ENCODE results near the gene ATP5PO. TPM values are rescaled to one million over a fixed set of nuclear protein-coding genes. Genes with fewer than 3 reads are reported as not detected.

The ATP5PO gene
- total RNA-seq, 1 experiment from 2014 or later = 232 TPM

DNA sequence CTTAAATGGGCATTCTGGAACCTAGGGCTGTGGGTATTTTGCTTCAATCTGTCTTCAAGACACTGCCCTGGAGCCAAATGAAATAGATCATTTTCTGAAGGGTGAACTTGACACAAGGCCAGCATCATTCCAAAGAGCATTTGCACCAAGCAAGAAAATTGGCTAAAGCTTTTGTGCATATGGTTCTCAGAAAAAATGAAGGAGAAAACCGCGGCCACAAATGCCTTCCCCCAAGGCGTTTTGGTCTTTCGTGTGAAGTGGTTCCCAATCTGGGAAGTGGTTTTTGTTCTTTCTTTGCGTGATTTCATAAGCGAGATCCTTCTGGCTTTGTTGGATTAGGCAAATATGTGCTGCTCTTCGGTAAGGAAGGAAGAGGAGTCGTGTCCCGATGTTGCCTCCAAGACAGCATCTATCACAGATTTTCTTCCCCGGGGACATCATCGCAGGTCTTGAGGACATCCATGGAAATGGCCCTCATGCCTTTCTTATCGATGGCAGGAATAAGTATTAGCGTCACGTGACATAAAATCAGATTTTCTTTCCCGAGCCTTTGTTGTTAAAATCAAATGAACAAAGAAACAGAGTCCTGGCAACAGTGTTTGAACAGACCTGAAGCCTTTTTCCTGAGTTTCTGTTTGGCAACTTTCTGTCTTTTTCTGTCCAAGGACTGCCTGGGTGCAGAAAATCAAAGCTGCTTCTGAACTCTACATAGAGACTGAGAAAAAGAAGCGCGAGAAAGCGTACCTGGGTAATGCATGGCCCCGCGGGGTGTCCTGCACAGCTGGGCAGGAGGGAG, 31.0 kb downstream of the ATP5PO start:
- Mint-ChIP-seq H3K4me3 (ENCODE audit: unreplicated experiment) (no peak overlapping the region), H3K27ac (ENCODE audit: unreplicated experiment) (no peak overlapping the region), H3K27me3 (ENCODE audit: insufficient read depth, unreplicated experiment) (no peaks in the 10 kb centered on the region), H3K4me1 (ENCODE audit: low read depth, unreplicated experiment) (no peaks in the 10 kb centered on the region), H3K9me3 (ENCODE audit: unreplicated experiment) (no peaks in the 10 kb centered on the region), H3K36me3 (ENCODE audit: insufficient read depth, unreplicated experiment) (no peaks in the 10 kb centered on the region)
- Histone ChIP-seq H3K4me3 (ENCODE audit: low read depth, low read length) (no peak overlapping the region), H3K9me3 (no peaks in the 10 kb centered on the region), H3K27me3 (replicated peaks; ENCODE audit: control insufficient read depth, insufficient read depth, low read length) (no peaks in the 10 kb centered on the region), H3K4me1 (no peaks in the 10 kb centered on the region), H3K36me3 (ENCODE audit: control insufficient read depth, insufficient read depth, low read length) (no peaks in the 10 kb centered on the region)
- ChIA-PET CTCF (no interaction called here), POLR2A (no interaction called here)
- intact Hi-C loops (cut with micrococcal nuclease; ENCODE audit: unreplicated experiment) = no loop called here
- no peak for DNase-seq
- TF ChIP-seq, protein P1, sequence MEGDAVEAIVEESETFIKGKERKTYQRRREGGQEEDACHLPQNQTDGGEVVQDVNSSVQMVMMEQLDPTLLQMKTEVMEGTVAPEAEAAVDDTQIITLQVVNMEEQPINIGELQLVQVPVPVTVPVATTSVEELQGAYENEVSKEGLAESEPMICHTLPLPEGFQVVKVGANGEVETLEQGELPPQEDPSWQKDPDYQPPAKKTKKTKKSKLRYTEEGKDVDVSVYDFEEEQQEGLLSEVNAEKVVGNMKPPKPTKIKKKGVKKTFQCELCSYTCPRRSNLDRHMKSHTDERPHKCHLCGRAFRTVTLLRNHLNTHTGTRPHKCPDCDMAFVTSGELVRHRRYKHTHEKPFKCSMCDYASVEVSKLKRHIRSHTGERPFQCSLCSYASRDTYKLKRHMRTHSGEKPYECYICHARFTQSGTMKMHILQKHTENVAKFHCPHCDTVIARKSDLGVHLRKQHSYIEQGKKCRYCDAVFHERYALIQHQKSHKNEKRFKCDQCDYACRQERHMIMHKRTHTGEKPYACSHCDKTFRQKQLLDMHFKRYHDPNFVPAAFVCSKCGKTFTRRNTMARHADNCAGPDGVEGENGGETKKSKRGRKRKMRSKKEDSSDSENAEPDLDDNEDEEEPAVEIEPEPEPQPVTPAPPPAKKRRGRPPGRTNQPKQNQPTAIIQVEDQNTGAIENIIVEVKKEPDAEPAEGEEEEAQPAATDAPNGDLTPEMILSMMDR (IDR thresholded peaks at IDR 0.05; ENCODE audit: insufficient read depth in 1 of 2, low read depth in 1 of 2, low read length in 1 of 2, severe bottlenecking in 1 of 2, unreplicated experiment in 1 of 2) = no peak
- no TSS peak for BruUV-seq (replicated peaks)

DNA sequence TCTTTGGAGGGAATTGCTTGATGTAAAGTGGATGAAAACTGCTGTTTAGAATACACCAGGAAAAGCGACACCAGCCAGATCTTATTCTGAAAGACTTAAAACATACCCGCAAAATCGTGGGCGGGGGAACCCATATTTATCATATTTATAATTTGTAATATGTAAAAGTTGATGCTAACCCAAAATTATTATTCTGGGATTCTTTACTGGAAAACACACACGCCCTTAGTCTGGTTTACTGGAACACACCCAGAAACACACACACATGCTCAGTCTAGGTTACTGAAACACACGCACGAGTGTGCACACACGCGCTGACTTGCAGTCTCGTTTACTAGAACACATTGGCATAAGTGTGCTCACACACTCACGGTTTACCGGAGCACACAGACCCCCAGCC, 32.5 kb downstream of the ATP5PO start:
- BruUV-seq (replicated peaks) = no TSS peak
- H3K9me3 Mint-ChIP-seq (ENCODE audit: unreplicated experiment) = no peaks in the 10 kb centered on the region
- H3K9me3 ChIP-seq = no peaks in the 10 kb centered on the region
- TF ChIP-seq, protein P1 (IDR thresholded peaks at IDR 0.05; ENCODE audit: insufficient read depth in 1 of 2, low read depth in 1 of 2, low read length in 1 of 2, severe bottlenecking in 1 of 2, unreplicated experiment in 1 of 2) = no peak
- H3K36me3 Mint-ChIP-seq (ENCODE audit: insufficient read depth, unreplicated experiment) = no peaks in the 10 kb centered on the region
- CTCF ChIA-PET = no interaction called here
- H3K4me1 ChIP-seq = no peaks in the 10 kb centered on the region
- H3K4me3 Mint-ChIP-seq (ENCODE audit: unreplicated experiment) = no peak overlapping the region
- no peak overlapping the region for H3K4me3 ChIP-seq (ENCODE audit: low read depth, low read length)
- no peaks in the 10 kb centered on the region for H3K36me3 ChIP-seq (ENCODE audit: control insufficient read depth, insufficient read depth, low read length)
- H3K27ac Mint-ChIP-seq (ENCODE audit: unreplicated experiment) = no peak overlapping the region
- no peaks in the 10 kb centered on the region for H3K27me3 ChIP-seq (replicated peaks; ENCODE audit: control insufficient read depth, insufficient read depth, low read length)
- no peaks in the 10 kb centered on the region for H3K4me1 Mint-ChIP-seq (ENCODE audit: low read depth, unreplicated experiment)
- H3K27me3 Mint-ChIP-seq (ENCODE audit: insufficient read depth, unreplicated experiment) = no peaks in the 10 kb centered on the region
- intact Hi-C loops (cut with micrococcal nuclease; ENCODE audit: unreplicated experiment) = no loop called here
- DNase-seq = no peak
- POLR2A ChIA-PET = no interaction called here

DNA sequence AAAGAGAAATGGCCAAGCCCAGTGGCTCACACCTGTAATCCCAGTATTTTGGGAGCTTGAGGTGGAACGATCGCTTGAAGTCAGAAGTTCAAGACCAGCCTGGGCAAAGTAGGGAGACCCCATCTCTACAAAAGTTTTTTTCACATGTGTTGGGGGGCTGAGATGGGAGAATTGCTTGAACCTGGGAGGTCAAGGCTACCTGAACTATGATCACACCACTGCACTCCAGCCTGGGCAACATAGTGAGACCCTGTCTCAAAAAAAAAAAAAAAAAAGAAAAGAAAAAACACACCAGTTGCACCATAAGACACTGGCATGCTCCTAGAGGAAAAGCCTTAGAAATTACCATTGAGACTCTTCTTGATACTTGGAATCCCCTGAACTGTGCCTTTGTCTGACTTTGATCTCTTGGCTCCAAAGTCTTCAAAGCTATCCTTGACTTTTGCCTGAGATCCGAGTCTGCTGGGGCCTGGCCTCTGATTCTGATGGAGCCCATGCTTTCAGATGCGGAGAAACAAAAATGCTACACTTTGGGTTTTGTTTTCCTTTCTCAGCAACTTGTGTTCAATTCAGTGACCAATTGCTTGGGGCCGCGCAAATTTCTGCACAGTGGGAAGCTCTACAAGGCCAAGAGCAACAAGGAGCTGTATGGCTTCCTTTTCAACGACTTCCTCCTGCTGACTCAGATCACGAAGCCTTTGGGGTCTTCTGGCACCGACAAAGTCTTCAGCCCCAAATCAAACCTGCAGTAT, 33.7 kb downstream of the ATP5PO start:
- H3K36me3 ChIP-seq (ENCODE audit: control insufficient read depth, insufficient read depth, low read length) = no peaks in the 10 kb centered on the region
- CTCF ChIA-PET = no interaction called here
- POLR2A ChIA-PET = no interaction called here
- no peak overlapping the region for H3K4me3 Mint-ChIP-seq (ENCODE audit: unreplicated experiment)
- no TSS peak for BruUV-seq (replicated peaks)
- no peaks in the 10 kb centered on the region for H3K9me3 ChIP-seq
- no peaks in the 10 kb centered on the region for H3K9me3 Mint-ChIP-seq (ENCODE audit: unreplicated experiment)
- H3K4me1 ChIP-seq = no peaks in the 10 kb centered on the region
- DNase-seq = no peak
- no peaks in the 10 kb centered on the region for H3K36me3 Mint-ChIP-seq (ENCODE audit: insufficient read depth, unreplicated experiment)
- no peak overlapping the region for H3K27ac Mint-ChIP-seq (ENCODE audit: unreplicated experiment)
- no peaks in the 10 kb centered on the region for H3K27me3 ChIP-seq (replicated peaks; ENCODE audit: control insufficient read depth, insufficient read depth, low read length)
- no peak overlapping the region for H3K4me3 ChIP-seq (ENCODE audit: low read depth, low read length)
- intact Hi-C loops (cut with micrococcal nuclease; ENCODE audit: unreplicated experiment) = no loop called here
- no peaks in the 10 kb centered on the region for H3K4me1 Mint-ChIP-seq (ENCODE audit: low read depth, unreplicated experiment)
- TF ChIP-seq, protein P1 (IDR thresholded peaks at IDR 0.05; ENCODE audit: insufficient read depth in 1 of 2, low read depth in 1 of 2, low read length in 1 of 2, severe bottlenecking in 1 of 2, unreplicated experiment in 1 of 2) = no peak
- no peaks in the 10 kb centered on the region for H3K27me3 Mint-ChIP-seq (ENCODE audit: insufficient read depth, unreplicated experiment)

Measured in Caco-2 (cell line).